Esophagus squamous epithelium (tissue), 5 donors: Measurements from ENCODE around the gene ADGRE1. TPM values are rescaled to one million over a fixed set of nuclear protein-coding genes. Genes with fewer than 3 reads are reported as not detected.

Source experiments
- DNase-seq: peaks from one replicate; lab custom pipeline; 2025; lab: John Stamatoyannopoulos, UW
- H3K27ac ChIP-seq, 4 donors: fragments of 200-600 bp; sonication (generic); one replicate each; pipeline ENCODE4 v1.5.1; 2016 to 2019; ENCODE audit warnings: mild to moderate bottlenecking in 1 of 4
- H3K27me3 ChIP-seq, 4 donors: fragments of 200-600 bp; sonication (generic); 1 replicate in 3 of 4; 2 replicates in 1 of 4; pipeline versions ENCODE4 v1.5.1 to v1.6.0; 2017 to 2021; ENCODE audit warnings: antibody characterized with exemption in 1 of 4
- H3K36me3 ChIP-seq, 3 donors: fragments of 200-600 bp; sonication (generic); one replicate each; pipeline ENCODE4 v1.5.1; 2016 to 2019
- H3K4me1 ChIP-seq, 3 donors: fragments of 200-600 bp; sonication (generic); one replicate each; pipeline ENCODE4 v1.5.1; 2017 to 2019
- H3K4me3 ChIP-seq, 4 donors: fragments of 200-600 bp; sonication (generic); 1 replicate in 3 of 4; 2 replicates in 1 of 4; pipeline ENCODE4 v1.5.1; 2016 to 2019; ENCODE audit warnings: mild to moderate bottlenecking in 2 of 4, moderate library complexity in 1 of 4
- H3K9me3 ChIP-seq, 3 donors: fragments of 200-600 bp; sonication (generic); one replicate each; pipeline ENCODE4 v1.5.1; 2016 to 2019
- POLR2A ChIP-seq, 4 donors: fragments of 450-650 bp; IDR thresholded peaks; one replicate each; pipeline ENCODE4 v1.6.1; 2017; ENCODE audit warnings: antibody characterized with exemption in 4 of 4, mild to moderate bottlenecking in 4 of 4, moderate library complexity in 3 of 4
- WGBS, 2 donors: methylation state at CpG; one replicate each; pipeline ENCODE4 v1.1.5; 2018; 5-methylcytosine and 5-hydroxymethylcytosine counted together
- intact Hi-C: fragments of 100-400 bp; cut with DNase I; formaldehyde crosslinking; loops from one replicate; pipeline ENCODE4 v1.15.0; 2022
- total RNA-seq, 4 donors: library from RNA; depleted of rRNA; stranded (reverse); fragments of >200 nt; gene quantifications; one replicate each; pipeline ENCODE4 v1.1.0, GENCODE V29; 2016
- TF ChIP-seq, protein P1 (sequence below), 6 experiments: fragments of 450-650 bp in 4 of 6; fragments of 200-600 bp in 2 of 6; sonication (generic) in 2 of 6; IDR thresholded peaks; one replicate each; pipeline ENCODE4 v1.5.1; 2016 to 2019; ENCODE audit warnings: antibody characterized with exemption in 6 of 6, mild to moderate bottlenecking in 4 of 6, moderate library complexity in 4 of 6
- donor health status: DM: yes; HTN: yes; CAD: no.

Gene ADGRE1
- total RNA-seq, 4 donors from 2014 or later, result 0.38 TPM; not detected in 3

DNA sequence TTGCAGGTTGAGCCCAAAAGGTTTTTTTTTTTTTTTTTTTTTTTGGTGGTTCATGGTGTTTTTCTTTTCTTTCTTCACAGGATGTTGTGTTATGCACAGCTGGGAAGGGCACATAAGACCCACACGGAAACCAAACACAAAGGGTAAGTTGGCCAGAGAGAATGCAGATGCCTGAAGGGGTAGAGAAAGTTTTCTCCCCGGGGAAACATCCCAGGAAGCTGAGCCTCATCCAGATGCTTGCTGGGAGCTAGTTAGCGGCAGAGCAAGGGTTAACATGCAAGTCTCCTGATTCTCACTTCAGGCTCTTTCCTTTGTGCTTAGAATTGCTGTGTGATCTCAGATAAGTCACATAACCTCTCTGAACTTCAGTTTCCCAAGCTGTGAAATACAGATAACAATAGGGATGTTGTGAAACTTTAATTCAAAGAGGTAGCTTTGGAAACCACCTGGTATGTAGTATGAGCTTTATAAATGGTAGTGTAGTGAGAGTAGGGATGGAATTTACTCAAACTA, 3.1 kb downstream of the ADGRE1 start:
- WGBS, 2 donors, result 44 to 55% methylated on average over 3 of the region's 3 CpGs
- Histone ChIP-seq H3K36me3 (no peaks in the 10 kb centered on the region), H3K4me1 (no peaks in the 10 kb centered on the region), H3K9me3 (peaks cover 0 to 7% (median 6%) of the 10 kb centered on the region in 3 donors), H3K27me3 (peaks cover 0 to 13% (median 0%) of the 10 kb centered on the region in 4 donors), H3K4me3 (no peak overlapping the region), H3K27ac (no peak overlapping the region)
- DNase-seq, result no peak
- TF ChIP-seq POLR2A (IDR thresholded peaks at IDR 0.05), result no peak
- TF ChIP-seq, protein P1, sequence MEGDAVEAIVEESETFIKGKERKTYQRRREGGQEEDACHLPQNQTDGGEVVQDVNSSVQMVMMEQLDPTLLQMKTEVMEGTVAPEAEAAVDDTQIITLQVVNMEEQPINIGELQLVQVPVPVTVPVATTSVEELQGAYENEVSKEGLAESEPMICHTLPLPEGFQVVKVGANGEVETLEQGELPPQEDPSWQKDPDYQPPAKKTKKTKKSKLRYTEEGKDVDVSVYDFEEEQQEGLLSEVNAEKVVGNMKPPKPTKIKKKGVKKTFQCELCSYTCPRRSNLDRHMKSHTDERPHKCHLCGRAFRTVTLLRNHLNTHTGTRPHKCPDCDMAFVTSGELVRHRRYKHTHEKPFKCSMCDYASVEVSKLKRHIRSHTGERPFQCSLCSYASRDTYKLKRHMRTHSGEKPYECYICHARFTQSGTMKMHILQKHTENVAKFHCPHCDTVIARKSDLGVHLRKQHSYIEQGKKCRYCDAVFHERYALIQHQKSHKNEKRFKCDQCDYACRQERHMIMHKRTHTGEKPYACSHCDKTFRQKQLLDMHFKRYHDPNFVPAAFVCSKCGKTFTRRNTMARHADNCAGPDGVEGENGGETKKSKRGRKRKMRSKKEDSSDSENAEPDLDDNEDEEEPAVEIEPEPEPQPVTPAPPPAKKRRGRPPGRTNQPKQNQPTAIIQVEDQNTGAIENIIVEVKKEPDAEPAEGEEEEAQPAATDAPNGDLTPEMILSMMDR (IDR thresholded peaks at IDR 0.05), result no peak
- intact Hi-C loops, result no loop called here

DNA sequence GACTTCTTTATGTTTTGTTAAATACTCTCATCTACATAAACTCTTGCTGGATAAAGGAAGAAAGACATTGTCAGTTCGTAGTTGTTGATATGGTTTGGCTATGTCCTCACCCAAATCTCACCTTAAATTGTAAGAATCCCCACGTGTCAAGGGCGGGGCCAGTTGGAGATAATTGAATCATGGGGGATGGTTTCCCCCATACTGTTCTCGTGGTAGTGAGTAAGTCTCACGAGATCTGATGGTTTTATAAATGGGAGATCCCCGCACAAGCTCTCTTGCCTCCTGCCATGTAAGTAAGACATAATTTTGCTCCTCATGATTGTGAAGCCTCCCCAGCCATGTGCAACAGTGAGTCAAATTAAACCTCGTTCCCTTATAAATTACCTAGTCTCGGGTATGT, 3.6 kb downstream of the ADGRE1 start:
- Histone ChIP-seq H3K9me3 (peaks cover 0 to 7% (median 6%) of the 10 kb centered on the region in 3 donors), H3K27ac (no peak overlapping the region), H3K4me3 (no peak overlapping the region), H3K4me1 (no peaks in the 10 kb centered on the region), H3K27me3 (peaks cover 0 to 13% (median 0%) of the 10 kb centered on the region in 4 donors), H3K36me3 (no peaks in the 10 kb centered on the region)
- DNase-seq, result no peak
- intact Hi-C loops, result no loop called here
- WGBS, 2 donors, result 55 to 67% methylated on average over 8 of the region's 8 CpGs
- no peak for TF ChIP-seq POLR2A (IDR thresholded peaks at IDR 0.05)
- TF ChIP-seq, protein P1 (IDR thresholded peaks at IDR 0.05), result no peak

DNA sequence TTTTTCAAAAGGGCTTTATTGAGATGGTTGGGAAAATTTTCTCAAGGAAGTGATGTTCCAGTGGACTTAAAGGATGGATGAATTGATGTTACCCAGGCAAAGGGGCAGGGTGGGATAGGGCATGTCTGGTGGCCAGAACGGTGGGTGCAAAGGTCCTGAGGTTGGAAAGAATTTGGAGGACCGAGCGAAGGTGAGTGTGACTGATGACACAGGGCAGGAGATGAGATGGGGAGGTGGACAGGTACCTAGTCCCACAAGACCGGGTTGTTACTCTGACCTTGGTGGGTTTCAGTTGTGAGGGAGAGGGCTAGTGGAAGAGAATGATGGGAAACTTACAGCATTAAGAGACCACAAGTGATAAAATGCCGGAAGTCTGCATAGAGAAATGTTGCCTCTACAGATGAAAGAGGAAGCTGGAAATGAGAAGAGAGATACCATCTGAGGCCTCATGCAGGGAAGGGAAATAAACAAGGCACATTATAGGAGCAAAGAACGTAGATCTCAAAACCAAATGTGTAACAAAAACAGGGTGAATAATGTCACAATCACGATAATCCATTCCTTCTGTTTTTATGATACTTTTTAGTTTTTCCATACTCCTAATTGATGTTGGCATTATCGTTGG, 4.5 kb downstream of the ADGRE1 start:
- H3K9me3 ChIP-seq, result peaks cover 0 to 11% (median 6%) of the 10 kb centered on the region in 3 donors
- 63 to 64% methylated on average over 8 of the region's 8 CpGs for WGBS, 2 donors
- H3K27ac ChIP-seq, result no peak overlapping the region
- peaks cover 0 to 7% (median 0%) of the 10 kb centered on the region in 4 donors for H3K27me3 ChIP-seq
- H3K4me1 ChIP-seq, result no peaks in the 10 kb centered on the region
- DNase-seq, result no peak
- intact Hi-C loops, result no loop called here
- no peak overlapping the region for H3K4me3 ChIP-seq
- TF ChIP-seq, protein P1 (IDR thresholded peaks at IDR 0.05), result no peak
- no peak for TF ChIP-seq POLR2A (IDR thresholded peaks at IDR 0.05)
- H3K36me3 ChIP-seq, result no peaks in the 10 kb centered on the region

DNA sequence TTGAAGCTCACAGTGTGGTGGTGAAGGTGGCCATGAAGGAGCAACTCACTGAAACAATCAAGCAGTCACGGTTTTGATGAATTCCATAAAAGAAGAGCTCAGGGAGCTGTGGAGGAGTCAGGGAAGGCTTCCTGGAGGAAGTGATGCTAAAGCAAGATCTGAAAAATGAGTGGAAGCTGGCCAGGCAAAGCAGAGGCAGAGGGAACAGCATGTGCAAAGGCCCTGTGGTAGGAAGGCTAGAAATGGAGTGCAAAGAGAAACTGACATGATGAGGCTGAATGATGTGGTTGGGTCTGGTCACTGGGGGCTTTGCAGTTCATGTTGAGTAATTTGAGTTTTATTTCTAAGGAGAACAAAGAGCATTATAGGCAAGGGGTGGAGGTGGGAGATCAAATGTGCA, 6.9 kb downstream of the ADGRE1 start:
- H3K36me3 ChIP-seq, result no peaks in the 10 kb centered on the region
- no peaks in the 10 kb centered on the region for H3K4me1 ChIP-seq
- H3K27ac ChIP-seq, result no peak overlapping the region
- peaks cover 0 to 7% (median 0%) of the 10 kb centered on the region in 4 donors for H3K27me3 ChIP-seq
- no peak for TF ChIP-seq POLR2A (IDR thresholded peaks at IDR 0.05)
- TF ChIP-seq, protein P1 (IDR thresholded peaks at IDR 0.05), result no peak
- intact Hi-C loops, result no loop called here
- H3K9me3 ChIP-seq, result peaks cover 0 to 11% (median 0%) of the 10 kb centered on the region in 3 donors
- H3K4me3 ChIP-seq, result no peak overlapping the region
- no peak for DNase-seq
- WGBS, 2 donors, result 78 to 91% methylated on average over 1 of the region's 1 CpG

DNA sequence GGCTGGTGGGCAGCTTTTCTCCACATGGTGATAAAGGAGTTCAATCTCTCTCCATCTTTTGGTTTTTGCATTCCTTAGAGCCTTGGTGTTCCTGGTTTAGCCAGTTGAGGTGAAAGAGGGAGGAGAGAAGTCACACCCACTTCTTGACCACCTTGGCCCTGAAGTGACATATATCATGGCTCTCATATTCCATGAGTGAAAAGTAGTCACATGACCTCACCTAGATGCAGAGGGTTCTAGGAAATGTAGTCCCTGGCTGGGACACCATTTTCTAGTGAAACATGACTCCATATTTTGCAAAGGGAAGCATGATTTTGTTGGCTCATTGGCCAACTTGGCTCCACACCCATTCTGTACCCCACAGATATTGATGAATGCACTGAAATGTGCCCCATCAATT, 16.1 kb downstream of the ADGRE1 start:
- no peak for DNase-seq
- peaks cover 0 to 48% (median 14%) of the 10 kb centered on the region in 3 donors for H3K9me3 ChIP-seq
- no peaks in the 10 kb centered on the region for H3K4me1 ChIP-seq
- H3K27me3 ChIP-seq, result peaks cover 0 to 6% (median 0%) of the 10 kb centered on the region in 4 donors
- TF ChIP-seq POLR2A (IDR thresholded peaks at IDR 0.05), result no peak
- TF ChIP-seq, protein P1 (IDR thresholded peaks at IDR 0.05), result no peak
- intact Hi-C loops, result no loop called here
- no peak overlapping the region for H3K4me3 ChIP-seq
- no peaks in the 10 kb centered on the region for H3K36me3 ChIP-seq
- no peak overlapping the region for H3K27ac ChIP-seq
